IMR-90 (cell line): ENCODE measurements around the gene RFX5. TPM values are rescaled to one million over a fixed set of nuclear protein-coding genes. Genes with fewer than 3 reads are reported as not detected.

Experiments used
- ATAC-seq: fragments of 200-7000 bp; cut with Tn5 transposase; 2 replicates; pipeline ENCODE4 v1.9.1; 2020; ENCODE audit warnings: low read depth, mild to moderate bottlenecking, moderate library complexity
- BruUV-seq: library from RNA; stranded (reverse); fragments of 400-500 nt; replicated peaks from 2 replicates; lab custom pipeline; 2021; lab: Mats Ljungman, UMichigan
- CTCF ChIA-PET: fragments of 300-600 bp; formaldehyde crosslinking; extraction: SDS; loops from one replicate; lab custom pipeline; 2021; ENCODE audit warnings: antibody characterized with exemption; lab: Yijun Ruan, JAX
- POLR2A ChIA-PET: fragments of 300-600 bp; sonication (Branson Sonifier 250); formaldehyde crosslinking; loops from one replicate; lab custom pipeline; 2022; ENCODE audit warnings: antibody characterized with exemption; ENCODE audit not compliant: unreplicated experiment; lab: Charles Lee
- DNase-seq: peaks from one replicate; pipeline ENCODE4 v3.0.0; 2013
- H2AFZ ChIP-seq: replicated peaks from 2 replicates; pipeline ENCODE3; 2013; ENCODE audit warnings: low read length, mild to moderate bottlenecking; ENCODE audit not compliant: poor library complexity
- H2AK5ac ChIP-seq: 2 replicates; pipeline ENCODE4 v1.6.1; 2013; ENCODE audit warnings: low read depth, low read length, inconsistent platforms
- H2AK9ac ChIP-seq: replicated peaks from 2 replicates; pipeline ENCODE3; 2013; ENCODE audit warnings: mild to moderate bottlenecking, low read depth, low read length, moderate library complexity; ENCODE audit not compliant: poor library complexity
- H2BK120ac ChIP-seq: 2 replicates; pipeline ENCODE4 v1.6.1; 2013; ENCODE audit warnings: low read depth, low read length, inconsistent platforms
- H2BK15ac ChIP-seq: 3 replicates; pipeline ENCODE4 v1.6.1; 2013; ENCODE audit warnings: low read depth, low read length, inconsistent platforms
- H2BK20ac ChIP-seq: 2 replicates; pipeline ENCODE4 v1.6.1; 2013; ENCODE audit warnings: low read depth, mild to moderate bottlenecking, inconsistent platforms, low read length, moderate library complexity
- H2BK5ac ChIP-seq: 2 replicates; pipeline ENCODE4 v1.6.1; 2013; ENCODE audit warnings: mild to moderate bottlenecking, low read depth, low read length, inconsistent platforms; ENCODE audit not compliant: poor library complexity, severe bottlenecking
- H3K14ac ChIP-seq: replicated peaks from 2 replicates; pipeline ENCODE4 v1.6.1; 2013; ENCODE audit warnings: low read depth, low read length, inconsistent platforms
- H3K18ac ChIP-seq: 2 replicates; pipeline ENCODE4 v1.6.1; 2013; ENCODE audit warnings: low read depth, low read length, control low read depth
- H3K23ac ChIP-seq: 2 replicates; pipeline ENCODE4 v1.6.1; 2013; ENCODE audit warnings: low read depth, low read length, inconsistent platforms
- H3K27ac ChIP-seq: 2 replicates; pipeline ENCODE4 v1.5.1; 2013; ENCODE audit warnings: mild to moderate bottlenecking, control low read depth, low read length; ENCODE audit not compliant: insufficient read depth
- H3K27me3 ChIP-seq: 2 replicates; pipeline ENCODE4 v1.6.1; 2013; ENCODE audit warnings: low read length; ENCODE audit not compliant: control insufficient read depth, insufficient read depth
- H3K36me3 ChIP-seq: 2 replicates; pipeline ENCODE4 v1.6.1; 2013; ENCODE audit warnings: low read length, mixed read lengths; ENCODE audit not compliant: control insufficient read depth, insufficient read depth
- H3K4ac ChIP-seq: 2 replicates; pipeline ENCODE4 v1.6.1; 2013; ENCODE audit warnings: low read depth, low read length, inconsistent platforms
- H3K4me1 ChIP-seq: 2 replicates; pipeline ENCODE4 v1.6.1; 2013; ENCODE audit warnings: low read length, mixed read lengths; ENCODE audit not compliant: control insufficient read depth, insufficient read depth
- H3K4me2 ChIP-seq: 2 replicates; pipeline ENCODE4 v1.6.1; 2013; ENCODE audit warnings: low read depth, mild to moderate bottlenecking, control low read depth, low read length, moderate library complexity
- H3K4me3 ChIP-seq: 2 replicates; pipeline ENCODE4 v1.5.1; 2013; ENCODE audit warnings: low read depth, mild to moderate bottlenecking, control low read depth, low read length, moderate library complexity; ENCODE audit not compliant: insufficient read depth
- H3K56ac ChIP-seq: 2 replicates; pipeline ENCODE4 v1.6.1; 2013; ENCODE audit warnings: low read length, inconsistent platforms; ENCODE audit not compliant: insufficient read depth; ENCODE audit errors: extremely low read depth
- H3K79me1 ChIP-seq, 2 experiments: 2 replicates each; pipeline ENCODE4 v1.6.1; 2013; ENCODE audit warnings: low read length in 2 of 2, inconsistent platforms in 1 of 2, low read depth in 1 of 2
- H3K9ac ChIP-seq: 2 replicates; pipeline ENCODE4 v1.6.1; 2013; ENCODE audit warnings: low read depth, low read length, control low read depth
- H3K9me1 ChIP-seq: 2 replicates; pipeline ENCODE4 v1.6.1; 2013; ENCODE audit warnings: low read length, inconsistent platforms; ENCODE audit not compliant: insufficient read depth
- H3K9me3 ChIP-seq: 2 replicates; pipeline ENCODE4 v1.6.1; 2013; ENCODE audit warnings: low read length; ENCODE audit not compliant: control insufficient read depth, insufficient read depth
- H4K20me1 ChIP-seq: 2 replicates; pipeline ENCODE4 v1.6.1; 2013; ENCODE audit warnings: low read length, inconsistent platforms; ENCODE audit not compliant: insufficient read depth
- H4K5ac ChIP-seq: 2 replicates; pipeline ENCODE4 v1.6.1; 2013; ENCODE audit warnings: mild to moderate bottlenecking, low read depth, low read length, control low read depth
- H4K8ac ChIP-seq, 2 experiments: 2 replicates each; pipeline ENCODE4 v1.6.1; 2013; ENCODE audit warnings: low read depth in 2 of 2, low read length in 2 of 2, control low read depth in 1 of 2, inconsistent platforms in 1 of 2
- H4K91ac ChIP-seq: 2 replicates; pipeline ENCODE4 v1.6.1; 2013; ENCODE audit warnings: low read depth, low read length, inconsistent platforms; ENCODE audit not compliant: insufficient read depth
- BHLHE40 ChIP-seq: fragments of 150-350 bp; IDR thresholded peaks from 2 replicates; pipeline ENCODE4 v1.6.1; 2016; ENCODE audit warnings: mild to moderate bottlenecking, low read depth, low read length
- CEBPB ChIP-seq: IDR thresholded peaks from 2 replicates; pipeline ENCODE4 v1.6.1; 2012; ENCODE audit warnings: low read depth, low read length, improper control_type of control experiment
- CHD1 ChIP-seq: IDR thresholded peaks from 2 replicates; pipeline ENCODE4 v1.6.1; 2012; ENCODE audit warnings: low read depth, low read length, improper control_type of control experiment
- FOS ChIP-seq: fragments of 150-350 bp; IDR thresholded peaks from 2 replicates; pipeline ENCODE4 v1.6.1; 2016; ENCODE audit warnings: low read depth, low read length
- MAFK ChIP-seq: IDR thresholded peaks from 2 replicates; pipeline ENCODE4 v1.6.1; 2012; ENCODE audit warnings: low read depth, low read length, improper control_type of control experiment
- MAZ ChIP-seq: IDR thresholded peaks from 2 replicates; pipeline ENCODE4 v1.6.1; 2012; ENCODE audit warnings: low read depth, mild to moderate bottlenecking, low read length, improper control_type of control experiment, moderate library complexity, borderline replicate concordance
- MXI1 ChIP-seq: IDR thresholded peaks from 2 replicates; pipeline ENCODE4 v1.6.1; 2012; ENCODE audit warnings: low read depth, mild to moderate bottlenecking, low read length, moderate library complexity, borderline replicate concordance
- NFE2L2 ChIP-seq: fragments of 150-350 bp; IDR thresholded peaks from 2 replicates; pipeline ENCODE4 v1.6.1; 2016; ENCODE audit warnings: low read depth, mild to moderate bottlenecking, low read length
- POLR2A ChIP-seq: IDR thresholded peaks from 2 replicates; pipeline ENCODE4 v1.6.1; 2012; ENCODE audit warnings: mild to moderate bottlenecking, low read depth, low read length
- RAD21 ChIP-seq: IDR thresholded peaks from 2 replicates; pipeline ENCODE4 v1.6.1; 2012; ENCODE audit warnings: low read length, improper control_type of control experiment
- RCOR1 ChIP-seq: IDR thresholded peaks from 2 replicates; pipeline ENCODE4 v1.6.1; 2012; ENCODE audit warnings: mild to moderate bottlenecking, low read length, improper control_type of control experiment; ENCODE audit not compliant: insufficient replicate concordance
- RFX5 ChIP-seq: IDR thresholded peaks from 2 replicates; pipeline ENCODE4 v1.8.0; 2012; ENCODE audit warnings: low read depth, mild to moderate bottlenecking, low read length, moderate library complexity
- SMC3 ChIP-seq: fragments of 150-350 bp; IDR thresholded peaks from 2 replicates; pipeline ENCODE4 v1.6.1; 2016; ENCODE audit warnings: low read depth, mild to moderate bottlenecking, antibody characterized with exemption, low read length, moderate library complexity
- WGBS, 2 experiments: methylation state at CpG; one replicate each; pipeline versions ENCODE4 v1.1.5 to v1.1.7; 2013; ENCODE audit warnings: missing lambda C conversion rate in 2 of 2; ENCODE audit not compliant: insufficient read length in 1 of 2; ENCODE audit errors: extremely low coverage in 2 of 2; 5-methylcytosine and 5-hydroxymethylcytosine counted together
- dilution Hi-C: fragments of 300-500 bp; cut with HindIII; formaldehyde crosslinking; loops from one replicate; pipeline ENCODE4 v1.14.3; 2018; ENCODE audit warnings: low sequenced_read_pairs; ENCODE audit not compliant: unreplicated experiment
- in situ Hi-C: fragments of 300-500 bp; cut with MboI; formaldehyde crosslinking; loops from 3 replicates; pipeline ENCODE4 v1.14.3; 2019; ENCODE audit warnings: low sequenced_read_pairs, inconsistent platforms, mixed read lengths
- intact Hi-C: fragments of 100-400 bp; cut with micrococcal nuclease; formaldehyde crosslinking; loops from 2 replicates; pipeline ENCODE4 v1.10.0; 2022
- polyA plus RNA-seq, 3 experiments: library from polyadenylated mRNA; depleted of rRNA; stranded (reverse); fragments of >200 nt; gene quantifications; 2 replicates each; pipeline ENCODE4 v1.2.3, GENCODE V29; 2012; ENCODE audit warnings: low replicate concordance in 1 of 3
- total RNA-seq: library from RNA; depleted of rRNA; stranded (reverse); fragments of >200 nt; gene quantifications from 2 replicates; pipeline ENCODE4 v1.2.3, GENCODE V29; 2012
- TF ChIP-seq, protein P1 (sequence below): conservative IDR thresholded peaks from 2 replicates; pipeline ENCODE4 v1.5.1; 2012; ENCODE audit warnings: mild to moderate bottlenecking, low read depth, low read length, improper control_type of control experiment
- TF ChIP-seq, protein P2 (sequence below): fragments of 150-350 bp; IDR thresholded peaks from 2 replicates; pipeline ENCODE4 v1.6.1; 2016; ENCODE audit warnings: low read depth, mild to moderate bottlenecking, low read length, moderate library complexity, borderline replicate concordance
- TF ChIP-seq, protein P3 (sequence below): fragments of 150-350 bp; IDR thresholded peaks from 2 replicates; pipeline ENCODE4 v1.6.1; 2017; ENCODE audit warnings: mild to moderate bottlenecking, antibody characterized with exemption, low read length, low read depth

Gene RFX5
- total and polyA plus RNA-seq, 2 of the 4 experiments (the other 2 are of a cell fraction) = 29.3 to 44.4 TPM

DNA sequence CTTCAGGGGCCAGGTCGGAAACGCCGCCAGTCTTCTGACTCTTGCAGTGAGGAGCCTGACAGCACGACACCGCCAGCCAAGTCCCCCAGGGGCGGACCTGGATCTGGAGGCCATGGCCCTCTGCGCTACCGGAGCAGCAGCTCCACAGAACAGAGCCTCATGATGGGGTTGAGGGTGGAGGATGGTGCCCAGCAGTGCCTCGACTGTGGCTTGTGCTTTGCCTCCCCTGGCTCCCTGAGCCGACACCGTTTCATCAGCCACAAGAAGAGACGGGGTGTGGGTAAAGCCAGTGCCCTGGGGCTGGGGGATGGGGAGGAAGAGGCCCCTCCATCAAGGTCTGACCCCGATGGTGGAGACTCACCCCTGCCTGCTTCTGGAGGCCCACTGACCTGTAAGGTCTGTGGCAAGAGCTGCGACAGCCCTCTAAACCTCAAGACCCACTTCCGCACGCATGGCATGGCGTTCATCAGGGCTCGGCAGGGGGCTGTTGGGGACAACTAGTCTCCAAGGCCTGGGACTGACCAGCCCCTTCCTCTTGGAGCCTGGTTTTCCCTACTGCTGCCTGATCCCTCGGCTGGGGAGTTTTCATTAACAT, 56.2 kb downstream of the RFX5 start:
- no peak overlapping the region for H3K18ac ChIP-seq
- DNase-seq (no peak), ATAC-seq (no peak)
- peaks cover 8 to 47% of the 10 kb centered on the region in 2 experiments for H3K79me1 ChIP-seq
- no peak overlapping the region for H3K56ac ChIP-seq
- H3K27me3 ChIP-seq = no peaks in the 10 kb centered on the region
- H2AK5ac ChIP-seq = no peak overlapping the region
- no peak overlapping the region for H4K5ac ChIP-seq
- no peak overlapping the region for H3K4ac ChIP-seq
- in situ Hi-C loops = no loop called here
- no peaks in the 10 kb centered on the region for H3K4me1 ChIP-seq
- no peak overlapping the region for H4K8ac ChIP-seq
- H3K36me3 ChIP-seq = peaks cover 91% of the 10 kb centered on the region
- H2BK20ac ChIP-seq = no peak overlapping the region
- H3K9me3 ChIP-seq = no peaks in the 10 kb centered on the region
- H3K23ac ChIP-seq = no peak overlapping the region
- no peak overlapping the region for H3K27ac ChIP-seq
- no peak overlapping the region for H3K14ac ChIP-seq
- CTCF ChIA-PET = no interaction called here
- dilution Hi-C loops = no loop called here
- H3K9ac ChIP-seq = no peak overlapping the region
- POLR2A ChIA-PET = no interaction called here
- TF ChIP-seq SMC3 (no peak), MAFK (no peak), CHD1 (no peak), NFE2L2 (no peak), RAD21 (no peak), POLR2A (no peak), BHLHE40 (no peak), RCOR1 (no peak), MXI1 (no peak), CEBPB (no peak), RFX5 (no peak), MAZ (no peak), FOS (no peak)
- TF ChIP-seq, protein P1, sequence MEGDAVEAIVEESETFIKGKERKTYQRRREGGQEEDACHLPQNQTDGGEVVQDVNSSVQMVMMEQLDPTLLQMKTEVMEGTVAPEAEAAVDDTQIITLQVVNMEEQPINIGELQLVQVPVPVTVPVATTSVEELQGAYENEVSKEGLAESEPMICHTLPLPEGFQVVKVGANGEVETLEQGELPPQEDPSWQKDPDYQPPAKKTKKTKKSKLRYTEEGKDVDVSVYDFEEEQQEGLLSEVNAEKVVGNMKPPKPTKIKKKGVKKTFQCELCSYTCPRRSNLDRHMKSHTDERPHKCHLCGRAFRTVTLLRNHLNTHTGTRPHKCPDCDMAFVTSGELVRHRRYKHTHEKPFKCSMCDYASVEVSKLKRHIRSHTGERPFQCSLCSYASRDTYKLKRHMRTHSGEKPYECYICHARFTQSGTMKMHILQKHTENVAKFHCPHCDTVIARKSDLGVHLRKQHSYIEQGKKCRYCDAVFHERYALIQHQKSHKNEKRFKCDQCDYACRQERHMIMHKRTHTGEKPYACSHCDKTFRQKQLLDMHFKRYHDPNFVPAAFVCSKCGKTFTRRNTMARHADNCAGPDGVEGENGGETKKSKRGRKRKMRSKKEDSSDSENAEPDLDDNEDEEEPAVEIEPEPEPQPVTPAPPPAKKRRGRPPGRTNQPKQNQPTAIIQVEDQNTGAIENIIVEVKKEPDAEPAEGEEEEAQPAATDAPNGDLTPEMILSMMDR = no peak
- TF ChIP-seq, protein P2, sequence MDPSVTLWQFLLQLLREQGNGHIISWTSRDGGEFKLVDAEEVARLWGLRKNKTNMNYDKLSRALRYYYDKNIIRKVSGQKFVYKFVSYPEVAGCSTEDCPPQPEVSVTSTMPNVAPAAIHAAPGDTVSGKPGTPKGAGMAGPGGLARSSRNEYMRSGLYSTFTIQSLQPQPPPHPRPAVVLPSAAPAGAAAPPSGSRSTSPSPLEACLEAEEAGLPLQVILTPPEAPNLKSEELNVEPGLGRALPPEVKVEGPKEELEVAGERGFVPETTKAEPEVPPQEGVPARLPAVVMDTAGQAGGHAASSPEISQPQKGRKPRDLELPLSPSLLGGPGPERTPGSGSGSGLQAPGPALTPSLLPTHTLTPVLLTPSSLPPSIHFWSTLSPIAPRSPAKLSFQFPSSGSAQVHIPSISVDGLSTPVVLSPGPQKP = no peak
- TF ChIP-seq, protein P3, sequence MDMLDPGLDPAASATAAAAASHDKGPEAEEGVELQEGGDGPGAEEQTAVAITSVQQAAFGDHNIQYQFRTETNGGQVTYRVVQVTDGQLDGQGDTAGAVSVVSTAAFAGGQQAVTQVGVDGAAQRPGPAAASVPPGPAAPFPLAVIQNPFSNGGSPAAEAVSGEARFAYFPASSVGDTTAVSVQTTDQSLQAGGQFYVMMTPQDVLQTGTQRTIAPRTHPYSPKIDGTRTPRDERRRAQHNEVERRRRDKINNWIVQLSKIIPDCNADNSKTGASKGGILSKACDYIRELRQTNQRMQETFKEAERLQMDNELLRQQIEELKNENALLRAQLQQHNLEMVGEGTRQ = no peak
- BruUV-seq = no TSS peak
- no peaks in the 10 kb centered on the region for H3K9me1 ChIP-seq
- peak overlapping the region; percentile 9 for H2AK9ac ChIP-seq
- H2BK5ac ChIP-seq = no peak overlapping the region
- H3K4me2 ChIP-seq = no peak overlapping the region
- H2BK120ac ChIP-seq = no peak overlapping the region
- H2BK15ac ChIP-seq = no peak overlapping the region
- H3K4me3 ChIP-seq = no peak overlapping the region
- intact Hi-C loops = no loop called here
- 92% methylated on average over 7 of the region's 19 CpGs; no CpG with 5 or more reads in 1 of the 2 experiments for WGBS, 2 experiments
- H4K20me1 ChIP-seq = peaks cover 24% of the 10 kb centered on the region
- H2AFZ ChIP-seq = no peak overlapping the region
- H4K91ac ChIP-seq = no peak overlapping the region
